K562 (cell line): ENCODE results near the gene TBC1D2B. TPM values are rescaled to one million over a fixed set of nuclear protein-coding genes. Genes with fewer than 3 reads are reported as not detected.

ENCODE experiments used
- ATAC-seq: fragments of 200-7000 bp; cut with Tn5 transposase; 3 replicates; pipeline ENCODE4 v1.9.1; 2020; ENCODE audit warnings: moderate library complexity
- BruUV-seq: library from RNA; stranded (reverse); fragments of 400-500 nt; replicated peaks from 2 replicates; lab custom pipeline; 2021; lab: Mats Ljungman, UMichigan
- CTCF ChIA-PET: fragments of 300-600 bp; formaldehyde crosslinking; extraction: SDS; loops from one replicate; lab custom pipeline; 2021; ENCODE audit warnings: low intra/inter-chr PET ratio; lab: Yijun Ruan, JAX
- POLR2A ChIA-PET: fragments of 300-600, 350-650 bp; sonication (Branson Sonifier 250); formaldehyde crosslinking; extraction: SDS; loops from one replicate; lab custom pipeline; 2021; ENCODE audit warnings: antibody characterized with exemption, inconsistent platforms; lab: Yijun Ruan, JAX
- DNase-seq, 4 experiments: peaks; one replicate each; pipeline versions ENCODE4 v3.0.0 to v3.0.0-alpha.2; 2011 to 2018; ENCODE audit warnings: low spot score in 3 of 4, mixed read lengths in 3 of 4; ENCODE audit errors: extremely low read depth in 1 of 4
- FAIRE-seq: peaks from 2 replicates; lab custom pipeline; 2011; peaks lifted over from hg19 to GRCh38; lab: Jason Lieb, UNC
- H2AFZ ChIP-seq: 2 replicates; pipeline ENCODE4 v1.6.0; 2011; ENCODE audit warnings: low read depth, low read length, control low read depth, inconsistent platforms
- H3K27ac ChIP-seq: fragments of 200-600 bp; 3 replicates; pipeline ENCODE4 v1.8.0; 2011; ENCODE audit warnings: low read depth, mild to moderate bottlenecking, control low read depth, inconsistent platforms, low read length, moderate library complexity, mixed read lengths; ENCODE audit errors: extremely low read depth
- H3K27me3 ChIP-seq, 2 experiments: fragments of 300-600 bp in 1 of 2; 2 replicates in 1 of 2; 3 replicates in 1 of 2; pipeline versions ENCODE4 v1.6.0 to v1.8.0; 2011; ENCODE audit warnings: inconsistent platforms in 2 of 2, low read length in 2 of 2, mild to moderate bottlenecking in 1 of 2, mixed read lengths in 1 of 2, moderate library complexity in 1 of 2; ENCODE audit not compliant: control insufficient read depth in 2 of 2, insufficient read depth in 2 of 2
- H3K36me3 ChIP-seq: fragments of 300-600 bp; 3 replicates; pipeline ENCODE4 v1.8.0; 2011; ENCODE audit warnings: mild to moderate bottlenecking, low read length, inconsistent platforms; ENCODE audit not compliant: control insufficient read depth, insufficient read depth
- H3K4me1 ChIP-seq, 2 experiments: fragments of 200-600 bp in 1 of 2; replicated peaks in 1 of 2; 2 replicates in 1 of 2; 3 replicates in 1 of 2; pipeline versions ENCODE4 v1.5.1 to v1.8.0; 2011; ENCODE audit warnings: inconsistent platforms in 2 of 2, low read length in 2 of 2, mild to moderate bottlenecking in 1 of 2, mixed read lengths in 1 of 2, moderate library complexity in 1 of 2; ENCODE audit not compliant: control insufficient read depth in 2 of 2, insufficient read depth in 2 of 2
- H3K4me2 ChIP-seq: 2 replicates; pipeline ENCODE4 v1.6.1; 2011; ENCODE audit warnings: low read length, control low read depth, inconsistent platforms, mixed read lengths; ENCODE audit not compliant: insufficient read depth
- H3K4me3 ChIP-seq: fragments of 200-600 bp; sonication (generic), shearing (Covaris generic); 2 replicates; pipeline ENCODE4 v1.5.1; 2016; ENCODE audit warnings: control low read depth, inconsistent platforms
- H3K79me2 ChIP-seq: fragments of 200-600 bp; 3 replicates; pipeline ENCODE4 v1.8.0; 2011; ENCODE audit warnings: low read length, inconsistent platforms; ENCODE audit not compliant: control insufficient read depth, insufficient read depth
- H3K9ac ChIP-seq, 2 experiments: 2 replicates each; pipeline versions ENCODE4 v1.6.0 to v1.6.1; 2011; ENCODE audit warnings: low read depth in 2 of 2, low read length in 2 of 2, control low read depth in 1 of 2, inconsistent platforms in 1 of 2, mild to moderate bottlenecking in 1 of 2, mixed read lengths in 1 of 2; ENCODE audit not compliant: insufficient read depth in 1 of 2
- H3K9me1 ChIP-seq: one replicate; pipeline ENCODE4 v1.6.0; 2011; ENCODE audit warnings: inconsistent platforms, mild to moderate bottlenecking, low read length, moderate library complexity; ENCODE audit not compliant: control insufficient read depth, insufficient read depth
- H3K9me3 ChIP-seq: replicated peaks from 2 replicates; pipeline ENCODE4 v1.5.1; 2011; ENCODE audit warnings: low read depth, low read length, inconsistent platforms; ENCODE audit not compliant: control insufficient read depth, insufficient read depth
- H4K20me1 ChIP-seq: replicated peaks from 2 replicates; pipeline ENCODE4 v1.6.1; 2011; ENCODE audit warnings: low read length, inconsistent platforms, mixed read lengths; ENCODE audit not compliant: control insufficient read depth, insufficient read depth
- ARID1B ChIP-seq: fragments of 450-650 bp; IDR thresholded peaks from 2 replicates; pipeline ENCODE4 v1.6.1; 2016; ENCODE audit warnings: antibody characterized with exemption, mild to moderate bottlenecking, inconsistent platforms
- CHAMP1 ChIP-seq: fragments of 450-650 bp; IDR thresholded peaks from 2 replicates; pipeline ENCODE4 v1.6.1; 2016; ENCODE audit warnings: mild to moderate bottlenecking
- CREBBP ChIP-seq: IDR thresholded peaks from one replicate; pipeline ENCODE4 v1.6.1; 2012; ENCODE audit warnings: low read depth, mild to moderate bottlenecking, control low read depth, inconsistent platforms, low read length
- E2F5 ChIP-seq: sonication (generic); formaldehyde crosslinking; IDR thresholded peaks from 2 replicates; pipeline ENCODE4 v1.8.0; 2022; ENCODE audit warnings: mild to moderate bottlenecking, missing genetic modification reagents
- ERF ChIP-seq: fragments of 450-650 bp; formaldehyde crosslinking; IDR thresholded peaks from 2 replicates; pipeline ENCODE4 v1.4.0; 2020; ENCODE audit warnings: mild to moderate bottlenecking, mixed read lengths
- FIP1L1 ChIP-seq: fragments of 200-400 bp; formaldehyde crosslinking; IDR thresholded peaks from 2 replicates; pipeline ENCODE4 v1.6.1; 2018; ENCODE audit warnings: mild to moderate bottlenecking, low read depth, low read length; ENCODE audit not compliant: poor library complexity, severe bottlenecking
- FOXP1 ChIP-seq: sonication (generic); formaldehyde crosslinking; IDR thresholded peaks from 2 replicates; pipeline ENCODE4 v1.8.0; 2022; ENCODE audit warnings: mild to moderate bottlenecking, missing genetic modification reagents
- GMEB1 ChIP-seq: fragments of 250-450 bp; sonication (Bioruptor Pico); IDR thresholded peaks from 2 replicates; pipeline ENCODE4 v1.4.0; 2020; ENCODE audit warnings: mild to moderate bottlenecking
- KAT7 ChIP-seq: sonication (generic); formaldehyde crosslinking; IDR thresholded peaks from 2 replicates; pipeline ENCODE4 v1.8.0; 2022; ENCODE audit warnings: missing genetic modification reagents, mild to moderate bottlenecking, borderline replicate concordance
- MTA3 ChIP-seq: fragments of 450-650 bp; formaldehyde crosslinking; IDR thresholded peaks from 2 replicates; pipeline ENCODE4 v1.6.1; 2017; ENCODE audit warnings: mild to moderate bottlenecking, borderline replicate concordance
- NR3C1 ChIP-seq: sonication (generic); formaldehyde crosslinking; IDR thresholded peaks from 2 replicates; pipeline ENCODE4 v1.8.1; 2022; ENCODE audit warnings: missing genetic modification reagents
- RHOXF2B ChIP-seq: fragments of 250-450 bp; sonication (Bioruptor Pico); conservative IDR thresholded peaks from 2 replicates; pipeline ENCODE4 v1.5.1; 2021
- TFAM ChIP-seq: fragments of 250-450 bp; sonication (Bioruptor Pico); conservative IDR thresholded peaks from 2 replicates; pipeline ENCODE4 v1.5.0; 2021; ENCODE audit warnings: mild to moderate bottlenecking, moderate library complexity
- ZNF282 ChIP-seq: sonication (generic); formaldehyde crosslinking; IDR thresholded peaks from 2 replicates; pipeline ENCODE4 v1.8.1; 2023; ENCODE audit warnings: missing genetic modification reagents
- ZNF696 ChIP-seq: fragments of 250-450 bp; sonication (Bioruptor Pico); conservative IDR thresholded peaks from 2 replicates; pipeline ENCODE4 v1.4.0; 2020; ENCODE audit warnings: mild to moderate bottlenecking, moderate library complexity
- WGBS: fragments of 100-300 bp; shearing (Covaris generic); methylation state at CpG from one replicate; pipeline ENCODE4 v1.1.6; 2016; ENCODE audit warnings: low coverage, mixed read lengths; ENCODE audit not compliant: insufficient coverage; ENCODE audit errors: missing lambda C conversion rate; 5-methylcytosine and 5-hydroxymethylcytosine counted together
- in situ Hi-C: fragments of 300-500 bp; cut with MboI; formaldehyde crosslinking; loops from 4 replicates; pipeline ENCODE4 v1.15.0; 2018; ENCODE audit warnings: inconsistent platforms, mixed read lengths
- intact Hi-C: fragments of 100-400 bp; cut with micrococcal nuclease; formaldehyde crosslinking; loops from 2 replicates; pipeline ENCODE4 v1.14.2; 2022
- polyA plus RNA-seq, 8 experiments: library from polyadenylated mRNA; depleted of rRNA in 4 of 8; stranded (reverse) in 5 of 8; unstranded in 3 of 8; fragments of >200 nt; fragmentation: Nextera tagmentation in 2 of 8; fragmentation: Illumina TruSeq in 1 of 8; extraction: Ambion mirVana in 2 of 8; extraction: Trizol in 1 of 8; gene quantifications; 2 replicates each; pipeline versions ENCODE4 v1.2.1 to v1.2.3, GENCODE V29; 2011 to 2014; ENCODE audit warnings: inconsistent platforms in 1 of 8, missing spikeins in 1 of 8
- total RNA-seq, 7 experiments: library from RNA; depleted of rRNA in 6 of 7; stranded (reverse); fragments of >200 nt in 6 of 7; fragmentation: Illumina TruSeq in 2 of 7; extraction: Trizol in 2 of 7; gene quantifications; 2 replicates each; pipeline versions ENCODE4 v1.2.1 to v1.2.3, GENCODE V29; 2011 to 2021; ENCODE audit warnings: low replicate concordance in 1 of 7

The TBC1D2B gene
- total and polyA plus RNA-seq, 9 of the 15 experiments (the other 6 are each of a cell fraction or from before 2014, with no cell fraction given), result 0.15 to 16.3 (median 8.9) TPM

GRCh38 chr15:78060232-78060631, 17.3 kb downstream of the TBC1D2B start:
- H3K9me1 ChIP-seq, result no peaks in the 10 kb centered on the region
- TF ChIP-seq TFAM (CRISPR knock-in tag) (no peak), ARID1B (no peak), RHOXF2B (no peak), NR3C1 (CRISPR knock-in tag) (no peak), ZNF282 (CRISPR knock-in tag) (no peak), FOXP1 (CRISPR knock-in tag) (no peak), ERF (no peak), ZNF696 (CRISPR knock-in tag) (no peak), E2F5 (CRISPR knock-in tag) (no peak), GMEB1 (CRISPR knock-in tag) (no peak), KAT7 (CRISPR knock-in tag) (no peak), FIP1L1 (no peak), MTA3 (no peak), CHAMP1 (no peak), CREBBP (no peak)
- H4K20me1 ChIP-seq, result peaks cover 5% of the 10 kb centered on the region; the same call in 1 of the 2 replicates
- WGBS, result 83% methylated on average over 5 of the region's 5 CpGs
- ChIA-PET POLR2A (interaction anchor here (0.9 to 1.4 kb wide), 2 partner anchors 12 to 19 kb away, joined by 3 to 4 read pairs; no protein-coding TSS in a partner anchor), CTCF (no interaction called here)
- DNase-seq, result no peak
- no peak for FAIRE-seq
- BruUV-seq, result no TSS peak
- H3K4me1 ChIP-seq, result peaks cover 3 to 4% of the 10 kb centered on the region in 2 experiments; a peak in 3 of 5 replicates
- H3K9me3 ChIP-seq, result no peaks in the 10 kb centered on the region
- H3K4me3 ChIP-seq, result no peak overlapping the region
- no peaks in the 10 kb centered on the region for H3K36me3 ChIP-seq
- no peak overlapping the region for H3K27ac ChIP-seq
- no peak overlapping the region for H3K9ac ChIP-seq
- ATAC-seq, result no peak
- no peak overlapping the region for H3K4me2 ChIP-seq
- no peak overlapping the region for H2AFZ ChIP-seq
- in situ Hi-C loops (no loop called here), intact Hi-C loops (no loop called here)
- H3K79me2 ChIP-seq, result 0 out of 3 replicates have a peak, but pooled peaks cover 2% of the 10 kb centered on the region
- H3K27me3 ChIP-seq, result no peaks in the 10 kb centered on the region
